Measurements from ENCODE around the gene ADGRG4.

Gene ADGRG4

DNA sequence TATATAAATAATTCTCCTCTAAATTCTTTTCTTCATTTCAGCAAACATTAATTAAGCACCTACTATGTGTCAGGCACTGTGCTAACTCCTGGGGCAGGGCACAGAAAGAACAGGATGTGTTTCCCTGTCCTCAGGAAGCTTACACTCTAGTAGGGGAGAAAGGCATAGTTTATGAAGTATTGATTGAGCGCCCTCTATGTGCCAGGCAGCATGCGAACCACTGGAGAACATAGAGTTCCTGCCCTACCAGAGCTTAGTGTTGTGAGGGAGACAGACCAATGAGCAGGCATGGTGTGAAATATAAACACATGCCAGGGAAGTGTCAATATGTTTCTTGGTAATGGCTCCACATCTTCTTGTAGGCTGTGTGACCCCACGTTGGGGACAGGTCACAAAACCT, 3.7 kb downstream of the ADGRG4 start:
- DNase-seq (ENCODE audit: low spot score), result no peak

DNA sequence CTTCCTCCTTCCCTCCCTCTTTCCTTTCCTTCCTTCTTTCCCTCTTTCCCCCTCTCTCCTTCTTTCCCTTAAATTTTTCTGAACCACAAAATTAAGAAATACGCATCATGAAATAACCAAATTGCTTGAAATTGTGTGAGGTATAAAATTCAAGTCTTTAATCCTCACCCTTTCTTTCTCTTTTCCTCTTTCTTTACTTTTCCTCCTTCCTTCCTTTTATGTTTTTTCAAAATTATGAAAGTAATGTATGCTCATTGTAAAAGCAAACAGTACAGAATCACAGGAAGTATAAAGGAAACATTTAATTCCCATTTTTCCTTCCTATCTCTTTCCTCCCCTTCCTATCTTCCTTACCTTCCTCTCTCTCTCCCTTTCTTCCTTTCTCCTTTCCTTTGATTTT, 5.4 kb downstream of the ADGRG4 start:
- no peak for DNase-seq (ENCODE audit: low spot score)

DNA sequence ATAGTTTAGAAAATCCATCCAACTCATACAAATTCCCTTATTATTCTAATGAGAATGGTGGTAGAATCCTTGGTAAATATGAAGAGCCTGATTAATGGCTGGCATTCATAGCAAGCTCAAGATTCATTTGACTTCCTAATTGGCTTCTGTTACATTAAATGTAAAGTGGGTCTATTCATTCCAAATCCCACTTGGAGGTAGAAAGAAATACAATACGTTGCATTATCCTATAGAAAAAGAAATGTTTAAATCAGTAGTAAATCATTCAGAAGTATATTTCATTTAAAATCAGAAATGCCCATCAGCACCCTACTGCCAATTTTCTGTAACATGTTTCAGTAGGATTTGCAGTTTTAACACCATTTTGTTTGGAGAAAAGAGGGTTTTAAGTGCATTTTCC, 6.7 kb downstream of the ADGRG4 start:
- DNase-seq (ENCODE audit: low spot score), result no peak

DNA sequence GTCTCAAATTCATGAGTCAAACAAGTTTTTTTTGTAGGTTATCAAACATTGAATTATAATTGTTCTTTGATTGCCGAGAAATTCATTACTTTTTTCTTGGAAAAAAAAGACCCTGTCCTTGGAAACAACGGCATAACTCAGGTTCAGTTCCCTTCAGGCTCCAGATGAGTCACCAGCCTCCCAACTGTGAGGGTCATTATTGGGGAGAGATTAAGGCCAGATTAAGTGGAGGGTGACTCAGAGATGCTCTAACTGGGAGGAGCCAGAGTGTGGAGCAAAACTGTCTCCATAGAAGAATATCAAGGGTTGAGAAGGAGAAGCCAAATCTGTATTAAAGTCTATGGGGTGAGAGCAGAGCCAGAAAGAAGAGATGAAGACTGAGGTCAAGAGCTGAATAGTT, 9.6 kb downstream of the ADGRG4 start:
- DNase-seq (ENCODE audit: low spot score), result no peak

DNA sequence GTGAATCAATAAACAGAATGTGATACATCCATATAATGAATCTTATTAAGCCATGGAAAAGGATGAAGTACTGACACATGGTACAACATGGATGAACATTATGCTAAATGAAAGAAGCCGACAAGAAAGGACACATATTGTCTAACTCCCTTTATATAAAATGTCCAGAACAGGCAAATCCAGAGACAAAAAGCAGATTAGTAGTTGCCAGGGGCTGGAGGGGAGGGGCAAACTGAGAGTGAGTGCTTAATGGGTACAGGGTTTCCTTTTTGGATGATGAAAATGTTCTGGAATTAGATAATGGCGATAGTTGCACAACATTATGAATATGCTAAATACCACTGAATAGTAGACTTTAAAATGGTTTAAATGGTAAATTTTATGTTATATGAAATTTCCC, 17.4 kb downstream of the ADGRG4 start:
- DNase-seq (ENCODE audit: low spot score), result no peak

DNA sequence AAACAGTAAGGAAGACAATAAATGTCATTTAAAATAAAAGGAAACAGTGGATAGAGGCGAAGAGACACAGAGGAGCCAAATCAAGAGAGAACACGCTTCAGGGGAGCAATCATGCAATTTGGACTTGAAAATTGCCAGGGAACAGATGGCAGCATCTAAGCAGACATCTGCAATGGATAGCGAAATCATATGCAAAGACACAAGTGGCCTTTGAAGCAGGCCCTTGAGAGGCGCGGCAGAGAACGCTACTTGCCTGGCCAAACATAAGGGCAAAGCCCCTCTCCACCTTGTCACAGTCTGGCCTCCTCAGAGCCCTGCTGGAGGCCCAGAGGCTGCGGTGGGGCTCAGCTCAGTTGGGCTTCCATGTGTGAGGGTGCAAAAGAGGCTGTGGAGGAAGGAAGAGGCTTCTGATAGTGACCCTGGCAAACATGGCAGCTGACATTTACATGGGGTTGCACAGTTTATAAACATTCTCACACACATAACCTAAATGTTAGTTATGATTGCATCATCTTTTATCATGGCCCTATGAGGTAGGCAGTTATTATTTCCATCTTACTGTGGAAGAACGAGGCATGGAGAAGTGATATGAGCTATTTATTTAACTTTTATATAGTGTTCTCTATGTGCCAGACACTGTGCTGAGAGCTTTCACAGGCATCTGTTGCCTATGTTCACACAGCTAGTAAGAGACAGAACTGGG, 18.3 kb downstream of the ADGRG4 start:
- no peak for DNase-seq (ENCODE audit: low spot score)

DNA sequence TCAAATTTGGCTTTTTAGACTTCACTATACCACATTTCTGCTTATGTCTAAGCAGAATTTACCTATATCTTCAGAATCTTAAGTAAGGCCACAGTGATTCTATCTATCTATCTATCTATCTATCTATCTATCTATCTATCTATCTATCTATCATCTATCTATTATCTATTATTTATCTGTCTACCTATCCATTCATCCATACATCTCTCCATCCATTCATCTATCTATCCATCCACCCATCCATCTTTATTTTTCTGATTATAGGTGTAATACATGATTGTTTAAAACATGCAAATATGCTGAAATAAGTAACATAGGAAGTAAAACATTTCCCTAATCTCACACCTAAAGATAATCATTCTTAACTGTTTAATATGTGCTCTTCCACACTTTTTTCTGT, 18.8 kb downstream of the ADGRG4 start:
- no peak for DNase-seq (ENCODE audit: low spot score)

DNA sequence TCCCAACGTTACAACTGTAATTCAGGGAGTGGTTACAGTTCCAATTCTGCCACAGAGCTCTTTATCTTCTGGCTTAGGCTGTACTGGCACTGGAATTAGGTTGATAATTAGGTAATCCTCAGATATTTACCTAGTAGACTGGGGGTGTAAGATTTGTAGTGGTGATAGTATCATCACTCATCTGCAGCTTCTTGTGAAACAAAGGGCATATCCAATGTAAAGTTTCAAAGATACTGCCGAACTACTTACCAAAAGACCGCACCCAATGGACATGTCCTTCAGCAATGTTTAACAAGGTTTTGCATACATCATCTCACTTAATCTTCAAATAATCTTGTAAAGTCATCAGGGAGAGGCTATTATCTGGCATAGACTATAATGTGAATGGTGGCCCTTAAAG, 20.8 kb downstream of the ADGRG4 start:
- no peak for DNase-seq (ENCODE audit: low spot score)

DNA sequence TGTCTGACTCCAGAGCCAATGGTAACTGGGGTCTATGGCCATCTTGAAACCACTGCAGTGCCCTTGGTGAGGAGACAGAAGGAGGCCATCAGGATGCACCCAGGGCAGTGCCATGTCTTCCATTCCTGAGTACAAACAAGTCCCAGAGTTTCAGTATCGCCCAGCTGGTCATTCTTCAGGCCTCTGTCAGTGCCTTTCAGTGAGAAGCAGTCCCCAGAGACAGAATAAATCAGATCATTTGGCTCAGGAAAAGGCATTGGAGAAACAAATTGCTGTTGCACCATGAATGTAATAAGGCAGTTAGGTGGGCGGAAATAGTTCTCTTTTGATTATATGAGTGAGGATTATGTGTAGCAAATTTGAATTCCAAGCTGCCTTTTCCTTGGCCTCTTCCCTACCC, 21.3 kb downstream of the ADGRG4 start:
- DNase-seq (ENCODE audit: low spot score), result no peak

DNA sequence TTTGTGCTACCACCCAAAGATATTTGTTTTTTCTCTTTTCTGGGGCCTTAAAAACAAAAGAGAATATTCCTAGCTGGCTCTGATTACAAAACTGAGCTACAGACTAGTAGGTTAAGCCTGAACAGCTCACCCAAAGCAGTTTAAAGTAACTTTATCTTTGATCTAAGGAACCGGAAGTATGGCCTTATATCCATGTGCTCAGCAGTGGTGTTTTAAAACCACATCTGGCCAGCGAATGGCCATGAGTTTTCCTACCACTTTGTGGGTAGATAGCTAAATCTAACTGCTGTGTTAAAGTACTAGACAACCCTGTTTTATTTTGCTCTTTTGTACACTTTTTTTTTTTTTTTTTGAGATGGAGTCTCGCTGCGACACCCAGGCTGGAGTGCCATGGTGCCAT, 24.6 kb downstream of the ADGRG4 start:
- DNase-seq (ENCODE audit: low spot score), result no peak

DNA sequence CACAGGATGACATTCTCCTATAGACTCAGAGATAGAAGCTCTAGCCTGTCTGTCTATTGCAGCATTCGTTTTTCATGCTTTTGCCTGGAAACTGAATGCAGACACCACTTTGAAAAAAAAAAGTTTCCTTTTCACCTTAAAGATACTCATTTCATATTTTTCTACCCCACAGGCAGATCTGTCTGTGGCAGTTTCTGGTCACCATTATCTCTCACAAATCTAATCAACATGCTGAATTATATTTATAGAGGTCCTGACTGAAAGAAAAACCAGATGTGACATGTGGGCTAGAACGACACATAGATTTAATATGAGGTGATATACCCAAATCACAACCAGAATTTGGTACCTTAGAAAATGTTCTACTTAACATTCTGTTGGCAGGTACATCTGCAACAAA, 28.2 kb downstream of the ADGRG4 start:
- DNase-seq (ENCODE audit: low spot score), result no peak

DNA sequence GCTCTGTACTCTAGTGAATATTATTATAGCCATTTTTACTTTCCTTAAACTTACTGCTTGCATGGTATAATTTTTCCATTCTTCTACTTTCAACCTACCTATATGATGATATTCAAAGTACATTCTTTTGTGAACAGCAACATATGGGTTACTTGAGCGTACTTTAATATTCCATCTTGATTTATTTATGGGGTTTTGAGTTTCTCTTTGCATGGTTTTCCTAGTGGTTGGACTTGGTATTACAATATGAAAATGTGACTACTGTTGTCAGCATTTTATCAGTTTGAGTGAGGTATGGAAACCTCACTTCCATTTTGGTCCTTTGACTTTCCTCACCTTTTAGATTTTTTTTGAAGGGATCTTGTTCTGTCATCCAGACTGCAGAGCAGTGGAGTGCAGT, 35.9 kb downstream of the ADGRG4 start:
- DNase-seq (ENCODE audit: low spot score), result peak; percentile 4

DNA sequence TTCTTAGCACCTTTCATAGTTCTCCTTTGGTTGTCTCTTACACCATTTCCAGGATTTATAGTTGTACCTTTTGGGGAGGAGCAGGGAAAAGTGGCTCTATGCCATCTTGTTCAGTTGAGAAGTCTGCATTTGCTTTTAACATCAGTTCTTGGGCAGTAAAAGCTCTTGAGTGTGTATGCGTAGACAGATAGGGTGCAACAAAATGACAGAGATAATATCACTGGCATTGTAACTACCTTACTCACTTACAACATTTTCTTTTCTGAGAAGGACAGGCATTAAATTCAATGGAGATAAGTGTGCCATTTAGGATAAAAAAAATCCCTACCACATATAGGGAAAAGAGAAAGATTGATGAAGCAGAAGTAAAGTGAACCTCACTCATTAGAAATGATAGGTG, 38.9 kb downstream of the ADGRG4 start:
- DNase-seq (ENCODE audit: low spot score), result no peak

DNA sequence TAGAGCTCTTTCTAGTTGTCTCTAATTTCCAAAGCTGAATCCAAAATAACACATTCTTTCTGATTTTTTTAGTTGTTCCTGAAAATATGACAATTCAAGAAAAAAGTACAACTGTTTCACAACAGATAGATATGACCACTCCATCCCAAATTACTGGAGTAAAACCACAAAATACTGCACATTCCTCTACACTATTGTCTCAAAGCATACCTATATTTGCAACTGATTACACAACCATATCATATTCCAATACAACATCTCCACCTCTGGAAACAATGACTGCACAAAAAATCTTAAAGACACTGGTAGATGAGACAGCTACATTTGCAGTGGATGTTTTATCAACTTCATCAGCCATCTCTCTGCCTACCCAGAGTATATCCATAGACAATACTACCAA, 43.6 kb downstream of the ADGRG4 start:
- DNase-seq (ENCODE audit: low spot score), result no peak

DNA sequence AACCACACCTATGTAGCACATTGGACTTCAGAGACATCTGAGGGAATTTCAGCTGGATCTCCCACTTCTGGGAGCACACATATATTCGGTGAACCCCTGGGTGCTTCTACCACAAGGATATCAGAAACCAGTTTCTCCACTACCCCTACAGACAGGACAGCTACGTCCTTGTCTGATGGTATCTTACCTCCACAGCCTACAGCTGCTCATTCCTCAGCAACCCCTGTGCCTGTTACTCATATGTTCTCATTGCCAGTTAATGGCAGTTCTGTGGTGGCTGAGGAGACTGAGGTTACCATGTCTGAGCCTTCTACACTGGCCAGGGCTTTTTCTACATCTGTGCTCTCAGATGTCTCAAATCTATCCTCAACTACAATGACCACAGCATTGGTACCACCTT, 45.7 kb downstream of the ADGRG4 start:
- no peak for DNase-seq (ENCODE audit: low spot score)

DNA sequence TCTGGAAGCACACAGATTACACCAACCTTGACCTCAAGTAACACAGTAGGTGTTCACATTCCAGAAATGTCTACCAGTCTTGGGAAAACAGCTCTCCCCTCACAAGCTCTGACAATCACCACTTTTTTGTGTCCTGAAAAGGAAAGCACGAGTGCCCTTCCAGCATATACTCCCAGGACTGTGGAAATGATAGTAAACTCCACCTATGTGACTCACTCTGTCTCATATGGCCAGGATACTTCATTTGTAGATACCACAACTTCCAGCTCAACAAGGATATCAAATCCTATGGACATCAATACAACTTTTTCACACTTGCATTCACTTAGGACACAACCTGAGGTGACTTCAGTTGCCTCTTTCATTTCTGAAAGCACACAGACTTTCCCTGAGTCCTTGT, 46.9 kb downstream of the ADGRG4 start:
- no peak for DNase-seq (ENCODE audit: low spot score)

DNA sequence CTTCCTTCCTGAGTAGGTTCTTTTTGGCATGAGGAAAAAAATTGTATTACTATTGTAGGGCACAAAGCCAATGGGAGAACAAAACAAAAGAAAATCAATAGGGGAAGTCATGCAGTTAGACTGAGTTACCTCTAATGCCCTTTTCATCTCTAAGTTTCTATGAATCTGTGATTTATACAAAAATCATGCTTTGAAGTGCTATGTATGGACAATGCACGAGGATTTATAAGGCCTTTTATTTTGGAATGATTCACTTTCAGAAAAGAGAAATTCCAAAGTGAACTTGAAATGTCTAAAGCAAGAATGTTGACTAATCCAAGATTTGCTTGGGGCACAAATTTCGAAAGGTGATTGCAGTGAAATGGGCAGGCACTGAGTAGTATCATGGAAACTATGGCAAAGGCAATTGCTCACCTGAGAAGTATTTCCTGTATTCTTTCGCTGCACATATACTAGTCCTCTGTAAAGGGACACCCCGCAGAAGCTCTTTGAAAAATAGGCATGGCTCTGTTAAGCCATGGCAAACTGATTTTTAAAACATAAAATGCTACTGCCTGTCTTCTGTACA, 52.8 kb downstream of the ADGRG4 start:
- no peak for DNase-seq (ENCODE audit: low spot score)

DNA sequence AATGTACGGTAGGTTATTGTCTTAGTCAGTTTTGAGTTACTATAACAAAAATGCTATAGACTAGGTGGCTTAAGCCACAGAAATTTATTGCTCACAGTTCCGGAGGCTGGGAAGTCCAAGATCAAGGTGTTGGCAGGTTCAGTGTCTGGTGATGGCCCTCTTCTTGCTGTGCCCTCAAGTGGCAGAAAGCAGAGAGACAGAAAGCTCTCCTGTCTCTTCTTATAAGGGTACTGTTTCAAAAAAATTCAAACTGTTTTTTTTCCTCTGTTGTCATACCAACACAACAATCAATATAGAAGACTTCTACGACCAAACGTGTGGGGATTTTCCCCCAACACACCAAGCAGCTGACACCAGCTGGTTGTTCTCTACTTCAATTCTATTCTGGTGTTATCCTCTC, 53.4 kb downstream of the ADGRG4 start:
- no peak for DNase-seq (ENCODE audit: low spot score)

DNA sequence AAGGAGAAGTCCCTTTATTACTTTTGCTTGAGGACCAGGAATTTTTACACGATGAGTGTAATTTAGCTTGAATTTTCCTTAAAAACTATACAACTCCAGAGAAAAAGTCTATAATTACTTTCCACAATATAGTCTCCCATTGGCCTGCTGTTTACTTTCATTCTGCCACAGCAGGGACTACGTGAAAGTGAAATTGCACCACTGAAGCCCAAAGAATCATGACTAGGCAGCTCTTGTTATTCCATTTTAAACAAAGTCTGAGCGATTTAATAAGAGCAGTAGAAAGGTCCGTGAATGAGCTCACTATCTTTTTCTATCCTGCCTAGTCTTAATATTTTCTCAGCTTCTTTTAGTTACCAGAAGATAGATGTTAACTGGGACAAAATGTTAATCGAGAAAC, 68.6 kb downstream of the ADGRG4 start:
- no peak for DNase-seq (ENCODE audit: low spot score)

DNA sequence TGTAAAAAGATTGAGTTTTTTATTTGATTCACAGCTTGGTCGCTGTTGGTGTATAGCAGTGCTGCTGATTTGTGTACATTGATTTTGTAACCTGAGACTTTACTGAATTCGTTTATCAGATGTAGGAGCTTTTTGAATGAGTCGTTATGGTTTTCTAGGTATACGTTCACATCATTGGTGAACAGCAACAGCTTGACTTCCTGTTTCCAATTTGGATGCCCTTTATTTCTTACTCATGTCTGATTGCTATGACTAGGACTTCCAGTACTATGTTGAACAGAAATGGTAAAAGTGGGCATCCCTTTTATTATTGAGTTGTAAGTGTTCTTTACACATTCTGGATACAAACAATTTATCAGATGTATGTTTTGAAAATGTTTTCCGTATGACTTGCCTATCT, 76.0 kb downstream of the ADGRG4 start:
- DNase-seq (ENCODE audit: low spot score), result peak; percentile 48

DNA sequence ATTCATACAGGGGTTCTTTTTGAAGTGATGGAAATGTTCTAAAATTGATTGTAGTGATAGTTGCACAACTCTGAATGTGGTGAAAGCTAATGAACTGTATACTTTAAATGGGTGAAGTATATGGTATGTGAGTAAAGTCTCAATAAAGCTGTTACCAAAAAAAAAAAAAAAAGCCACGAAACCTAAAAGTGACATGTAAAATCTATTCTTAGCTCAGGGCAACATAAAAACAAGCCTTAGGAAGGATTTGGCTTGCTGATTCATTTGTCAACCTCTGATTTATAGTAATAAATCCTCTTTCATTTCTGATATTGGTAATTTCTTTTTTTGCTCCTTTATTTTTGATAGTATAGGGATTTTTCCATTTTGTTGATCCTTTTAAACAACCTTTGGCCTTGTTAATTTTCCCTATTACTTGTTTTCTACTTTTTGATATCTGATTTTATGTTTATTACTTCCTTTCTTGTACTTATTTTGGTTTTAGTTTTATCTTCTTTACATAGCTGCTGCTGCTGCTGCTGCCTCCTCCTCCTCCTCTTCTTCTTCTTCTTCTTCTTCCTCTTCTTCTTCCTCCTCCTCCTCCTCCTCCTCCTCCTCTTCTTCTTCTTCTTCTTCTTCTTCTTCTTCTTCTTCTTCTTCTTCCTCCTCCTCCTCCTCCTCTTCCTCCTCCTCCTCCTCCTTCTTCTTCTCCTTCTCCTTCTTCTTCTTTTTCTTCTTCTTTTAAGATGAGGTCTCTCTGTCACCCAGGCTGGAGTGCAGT, 79.4 kb downstream of the ADGRG4 start:
- peak; percentile 2 for DNase-seq (ENCODE audit: low spot score)

DNA sequence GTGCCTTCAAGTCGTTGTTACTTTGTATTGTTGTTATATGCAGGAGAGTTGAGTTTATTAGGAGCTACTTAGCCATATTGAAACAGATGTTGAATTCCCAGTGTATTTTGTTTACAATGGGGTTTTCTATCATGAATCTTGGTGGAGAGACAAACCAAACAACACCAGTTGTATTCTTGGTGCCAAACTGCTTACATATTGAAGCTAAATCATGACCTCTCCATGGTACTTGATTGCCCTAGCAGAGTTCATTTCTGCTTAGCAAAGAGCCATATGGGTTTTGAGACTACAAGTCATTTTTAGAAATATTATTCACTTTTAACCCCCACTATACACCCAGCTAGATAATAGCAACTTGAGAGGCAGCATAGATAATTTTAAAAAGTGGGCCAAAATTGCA, 85.4 kb downstream of the ADGRG4 start:
- no peak for DNase-seq (ENCODE audit: low spot score)

DNA sequence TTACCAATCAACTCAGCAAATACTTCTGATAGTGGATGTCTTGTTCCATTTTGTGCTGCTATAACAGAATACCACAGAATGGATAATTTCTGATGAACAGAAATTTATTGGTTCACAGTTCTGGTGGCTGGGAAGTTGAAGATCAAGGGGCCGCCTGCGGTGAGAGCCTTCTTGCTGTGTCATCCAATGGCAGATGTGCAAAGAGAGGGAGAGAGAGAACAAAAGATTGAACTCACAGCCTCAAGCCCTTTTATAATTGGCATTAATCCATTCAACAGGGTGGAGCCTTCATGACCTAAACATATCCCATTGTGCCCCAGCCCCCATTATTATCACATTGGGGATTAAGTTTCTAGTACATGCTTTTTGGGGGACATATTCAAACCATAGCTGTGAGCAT, 86.1 kb downstream of the ADGRG4 start:
- no peak for DNase-seq (ENCODE audit: low spot score)
